ENCODE data around the gene ARRDC2. TPM values are rescaled to one million over a fixed set of nuclear protein-coding genes. Genes with fewer than 3 reads are reported as not detected.
"Not testable (repeated sequence)": the region's sequence is repeated elsewhere in the genome, so short reads cannot be mapped to it uniquely, and the experiment has no call there.

The ARRDC2 gene
- total and polyA plus RNA-seq, 2 donors from 2014 or later = 20.8 to 68.4 TPM

- no peak for TF ChIP-seq CTCF (IDR thresholded peaks at IDR 0.05; ENCODE audit: borderline replicate concordance, extremely low read depth, insufficient read depth)
- intact Hi-C loops (cut with DNase I) = no loop called here
- Histone ChIP-seq H3K27me3 (ENCODE audit: control insufficient read depth, insufficient read depth, low read length) (no peaks in the 10 kb centered on the region), H3K4me3 (ENCODE audit: low read length in 3 of 3) (no peak overlapping the region), H3K9ac (ENCODE audit: low read length in 3 of 3) (no peak overlapping the region), H3K27ac (ENCODE audit: low read depth in 2 of 2, low read length in 2 of 2) (no peak overlapping the region), H3K4me1 (ENCODE audit: control insufficient read depth in 2 of 3, insufficient read depth in 2 of 3, low read depth in 1 of 3, low read length in 3 of 3) (no peaks in the 10 kb centered on the region), H3K36me3 (ENCODE audit: control insufficient read depth in 2 of 3, insufficient read depth in 3 of 3, low read length in 3 of 3) (no peaks in the 10 kb centered on the region), H3K9me3 (ENCODE audit: control insufficient read depth in 2 of 3, insufficient read depth in 1 of 3, low read length in 3 of 3) (no peaks in the 10 kb centered on the region)
- no peak for DNase-seq
- no peak for FAIRE-seq
Observed at GRCh38 chr19:17985037-17985818, 22.7 kb upstream of the ARRDC2 start.

- intact Hi-C loops (cut with DNase I); H3K9me3 ChIP-seq (ENCODE audit: control insufficient read depth in 2 of 3, insufficient read depth in 1 of 3, low read length in 3 of 3); DNase-seq; FAIRE-seq; H3K4me3 ChIP-seq (ENCODE audit: low read length in 3 of 3); H3K4me1 ChIP-seq (ENCODE audit: control insufficient read depth in 2 of 3, insufficient read depth in 2 of 3, low read depth in 1 of 3, low read length in 3 of 3); H3K9ac ChIP-seq (ENCODE audit: low read length in 3 of 3); H3K27ac ChIP-seq (ENCODE audit: low read depth in 2 of 2, low read length in 2 of 2); H3K36me3 ChIP-seq (ENCODE audit: control insufficient read depth in 2 of 3, insufficient read depth in 3 of 3, low read length in 3 of 3); H3K27me3 ChIP-seq (ENCODE audit: control insufficient read depth, insufficient read depth, low read length): not testable (repeated sequence)
Observed at GRCh38 chr19:17986569-17986968, 21.4 kb upstream of the ARRDC2 start.

- intact Hi-C loops (cut with DNase I) = no loop called here
- no peaks in the 10 kb centered on the region for H3K27me3 ChIP-seq (ENCODE audit: control insufficient read depth, insufficient read depth, low read length)
- TF ChIP-seq CTCF (IDR thresholded peaks at IDR 0.05; ENCODE audit: borderline replicate concordance, extremely low read depth, insufficient read depth) = no peak
- H3K9ac ChIP-seq (ENCODE audit: low read length in 3 of 3) = no peak overlapping the region
- no peak overlapping the region for H3K4me3 ChIP-seq (ENCODE audit: low read length in 3 of 3)
- H3K36me3 ChIP-seq (ENCODE audit: control insufficient read depth in 2 of 3, insufficient read depth in 3 of 3, low read length in 3 of 3) = no peaks in the 10 kb centered on the region
- DNase-seq (no peak), FAIRE-seq (no peak)
- H3K4me1 ChIP-seq (ENCODE audit: control insufficient read depth in 2 of 3, insufficient read depth in 2 of 3, low read depth in 1 of 3, low read length in 3 of 3) = no peaks in the 10 kb centered on the region
- H3K27ac ChIP-seq (ENCODE audit: low read depth in 2 of 2, low read length in 2 of 2) = no peak overlapping the region
- H3K9me3 ChIP-seq (ENCODE audit: control insufficient read depth in 2 of 3, insufficient read depth in 1 of 3, low read length in 3 of 3) = no peaks in the 10 kb centered on the region
Observed at GRCh38 chr19:17988161-17988560, 19.8 kb upstream of the ARRDC2 start.

- no peak for DNase-seq
- H3K9ac ChIP-seq (ENCODE audit: low read length in 3 of 3) = no peak overlapping the region
- intact Hi-C loops (cut with DNase I) = loop anchor here (5.0 kb wide), 1 partner anchor 47 kb away; no protein-coding TSS in a partner anchor
- no peaks in the 10 kb centered on the region for H3K36me3 ChIP-seq (ENCODE audit: control insufficient read depth in 2 of 3, insufficient read depth in 3 of 3, low read length in 3 of 3)
- no peaks in the 10 kb centered on the region for H3K9me3 ChIP-seq (ENCODE audit: control insufficient read depth in 2 of 3, insufficient read depth in 1 of 3, low read length in 3 of 3)
- no peak overlapping the region for H3K4me3 ChIP-seq (ENCODE audit: low read length in 3 of 3)
- no peak overlapping the region for H3K27ac ChIP-seq (ENCODE audit: low read depth in 2 of 2, low read length in 2 of 2)
- no peak for FAIRE-seq
- H3K4me1 ChIP-seq (ENCODE audit: control insufficient read depth in 2 of 3, insufficient read depth in 2 of 3, low read depth in 1 of 3, low read length in 3 of 3) = no peaks in the 10 kb centered on the region
- H3K27me3 ChIP-seq (ENCODE audit: control insufficient read depth, insufficient read depth, low read length) = no peaks in the 10 kb centered on the region
- TF ChIP-seq CTCF (IDR thresholded peaks at IDR 0.05; ENCODE audit: borderline replicate concordance, extremely low read depth, insufficient read depth) = no peak
Observed at GRCh38 chr19:17989425-17990094, 18.4 kb upstream of the ARRDC2 start.

Data from kidney (tissue), 14 donors.